Muscle layer of duodenum (tissue), 2 donors: Measurements from ENCODE around the gene WASF2.
A peak's percentile ranks its signal among the peaks of the same experiment; 100 is the strongest.

Source experiments
- H3K27ac ChIP-seq: one replicate; pipeline ENCODE4 v1.7.0; 2013; ENCODE audit warnings: mild to moderate bottlenecking, low read length
- H3K27me3 ChIP-seq: one replicate; pipeline ENCODE4 v1.7.0; 2013; ENCODE audit warnings: low read depth, mild to moderate bottlenecking, control low read depth, low read length
- H3K36me3 ChIP-seq, 2 donors: one replicate each; pipeline ENCODE4 v1.7.0; 2013; ENCODE audit warnings: low read length in 2 of 2, control low read depth in 1 of 2, mild to moderate bottlenecking in 1 of 2; ENCODE audit not compliant: insufficient read depth in 2 of 2, control insufficient read depth in 1 of 2
- H3K4me1 ChIP-seq, 2 donors: one replicate each; pipeline ENCODE4 v1.7.0; 2013; ENCODE audit warnings: low read length in 2 of 2, mild to moderate bottlenecking in 2 of 2, control low read depth in 1 of 2, moderate library complexity in 1 of 2; ENCODE audit not compliant: insufficient read depth in 2 of 2, control insufficient read depth in 1 of 2
- H3K4me3 ChIP-seq, 2 donors: one replicate each; pipeline ENCODE4 v1.7.0; 2013; ENCODE audit warnings: low read length in 2 of 2, low read depth in 1 of 2, mild to moderate bottlenecking in 1 of 2
- H3K9me3 ChIP-seq, 2 donors: one replicate each; pipeline ENCODE4 v1.7.0; 2013; ENCODE audit warnings: low read length in 2 of 2, control low read depth in 1 of 2, mild to moderate bottlenecking in 1 of 2; ENCODE audit not compliant: control insufficient read depth in 1 of 2
- donor health status: healthy.

WASF2 gene

GRCh38 chr1:27377760-27378495, 112.0 kb downstream of the WASF2 start:
- H3K36me3 ChIP-seq = no peaks in the 10 kb centered on the region
- no peaks in the 10 kb centered on the region for H3K27me3 ChIP-seq
- no peak overlapping the region for H3K4me3 ChIP-seq
- no peaks in the 10 kb centered on the region for H3K9me3 ChIP-seq
- no peaks in the 10 kb centered on the region for H3K4me1 ChIP-seq
- no peak overlapping the region for H3K27ac ChIP-seq

- Histone ChIP-seq H3K36me3 (no peaks in the 10 kb centered on the region), H3K27me3 (no peaks in the 10 kb centered on the region), H3K27ac (no peak within 1 kb of the TSS), H3K9me3 (no peaks in the 10 kb centered on the region), H3K4me3 (no peak within 1 kb of the TSS), H3K4me1 (no peaks in the 10 kb centered on the region)
Observed at GRCh38 chr1:27374362-27375086, 115.4 kb downstream of the WASF2 start, which contains the start of gene FCN3. TSS of gene FCN3 (minus strand) at chr1:27374824. CDS start at chr1:27374818, 6 bp downstream.

- no peak overlapping the region for H3K4me3 ChIP-seq
- no peaks in the 10 kb centered on the region for H3K4me1 ChIP-seq
- H3K36me3 ChIP-seq = no peaks in the 10 kb centered on the region
- no peaks in the 10 kb centered on the region for H3K27me3 ChIP-seq
- H3K27ac ChIP-seq = no peak overlapping the region
- H3K9me3 ChIP-seq = no peaks in the 10 kb centered on the region
Observed at GRCh38 chr1:27372808-27373690, 116.9 kb downstream of the WASF2 start.

GRCh38 chr1:27372022-27372807, 117.8 kb downstream of the WASF2 start:
- H3K9me3 ChIP-seq = no peaks in the 10 kb centered on the region
- H3K4me1 ChIP-seq = peaks cover 5 to 8% of the 10 kb centered on the region in 2 donors
- H3K27me3 ChIP-seq = no peaks in the 10 kb centered on the region
- H3K27ac ChIP-seq = no peak overlapping the region
- no peaks in the 10 kb centered on the region for H3K36me3 ChIP-seq
- H3K4me3 ChIP-seq = no peak overlapping the region

- H3K27me3 ChIP-seq = no peaks in the 10 kb centered on the region
- H3K4me1 ChIP-seq = peaks cover 16 to 23% of the 10 kb centered on the region in 2 donors
- no peak overlapping the region for H3K27ac ChIP-seq
- no peak overlapping the region for H3K4me3 ChIP-seq
- peaks cover 0 to 3% of the 10 kb centered on the region in 2 donors for H3K36me3 ChIP-seq
- H3K9me3 ChIP-seq = no peaks in the 10 kb centered on the region
Observed at GRCh38 chr1:27368869-27369582, 120.9 kb downstream of the WASF2 start.

GRCh38 chr1:27367160-27367650, 122.8 kb downstream of the WASF2 start:
- H3K27ac ChIP-seq = peak overlapping the region; percentile 96

GRCh38 chr1:27366411-27367159, 123.4 kb downstream of the WASF2 start, which contains the start of gene MAP3K6:
TSS of gene MAP3K6 (minus strand) at chr1:27366961. CDS start at chr1:27366597, 364 bp downstream.
- Histone ChIP-seq H3K36me3 (peaks cover 10 to 27% of the 10 kb centered on the region in 2 donors), H3K27ac (peak within 1 kb of the TSS; percentile 96), H3K9me3 (no peaks in the 10 kb centered on the region), H3K4me3 (peak within 1 kb of the TSS; percentile 69 to 72), H3K4me1 (peaks cover 16 to 24% of the 10 kb centered on the region in 2 donors), H3K27me3 (no peaks in the 10 kb centered on the region)

More at GRCh38 chr1:27367160-27367650, 122.8 kb downstream of the WASF2 start:
- Histone ChIP-seq H3K27me3 (no peaks in the 10 kb centered on the region), H3K9me3 (no peaks in the 10 kb centered on the region), H3K4me1 (peaks cover 16 to 24% of the 10 kb centered on the region in 2 donors), H3K4me3 (peak overlapping the region; percentile 69 to 72), H3K36me3 (peaks cover 3 to 20% of the 10 kb centered on the region in 2 donors)

GRCh38 chr1:27366113-27366410, 123.9 kb downstream of the WASF2 start:
- H3K9me3 ChIP-seq = no peaks in the 10 kb centered on the region
- H3K27ac ChIP-seq = peak overlapping the region; percentile 76
- peaks cover 16 to 24% of the 10 kb centered on the region in 2 donors for H3K4me1 ChIP-seq
- H3K36me3 ChIP-seq = peaks cover 15 to 32% of the 10 kb centered on the region in 2 donors
- peak overlapping the region; percentile 56 to 72 for H3K4me3 ChIP-seq
- no peaks in the 10 kb centered on the region for H3K27me3 ChIP-seq

GRCh38 chr1:27365372-27366112, 124.4 kb downstream of the WASF2 start:
- Histone ChIP-seq H3K27ac (peak overlapping the region; percentile 76), H3K27me3 (no peaks in the 10 kb centered on the region), H3K4me3 (peak overlapping the region; percentile 66 to 72), H3K36me3 (peaks cover 17 to 37% of the 10 kb centered on the region in 2 donors), H3K4me1 (peaks cover 16 to 29% of the 10 kb centered on the region in 2 donors), H3K9me3 (no peaks in the 10 kb centered on the region)
